NCI-H146 (cell line): ENCODE results near the gene MANBA.
A peak's percentile ranks its signal among the peaks of the same experiment; 100 is the strongest.
"Not testable (repeated sequence)": the region's sequence is repeated elsewhere in the genome, so short reads cannot be mapped to it uniquely, and the experiment has no call there.

ENCODE experiments used
- DNase-seq: peaks from one replicate; lab custom pipeline; 2025; lab: John Stamatoyannopoulos, UW

Gene MANBA

DNA sequence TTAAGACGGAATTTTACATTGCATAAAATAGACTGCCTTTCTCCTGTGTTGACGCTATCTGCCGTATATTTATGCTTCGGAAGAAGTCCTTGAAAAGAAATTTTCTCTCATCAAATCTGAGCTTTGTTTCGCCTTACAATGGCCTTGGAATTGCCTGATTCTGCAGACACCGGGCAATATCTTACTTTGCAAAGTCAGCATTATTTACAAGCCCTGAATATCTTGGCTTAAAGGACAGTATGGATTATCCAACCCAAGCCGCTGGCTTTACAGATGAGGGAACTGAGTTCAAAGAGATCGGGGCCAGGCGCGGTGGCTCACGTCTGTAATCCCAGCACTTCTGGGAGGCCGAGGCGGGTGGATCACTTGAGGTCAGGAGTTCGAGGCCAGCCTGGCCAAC lies 1.1 kb upstream of the MANBA start:
- DNase-seq, result no peak

DNA sequence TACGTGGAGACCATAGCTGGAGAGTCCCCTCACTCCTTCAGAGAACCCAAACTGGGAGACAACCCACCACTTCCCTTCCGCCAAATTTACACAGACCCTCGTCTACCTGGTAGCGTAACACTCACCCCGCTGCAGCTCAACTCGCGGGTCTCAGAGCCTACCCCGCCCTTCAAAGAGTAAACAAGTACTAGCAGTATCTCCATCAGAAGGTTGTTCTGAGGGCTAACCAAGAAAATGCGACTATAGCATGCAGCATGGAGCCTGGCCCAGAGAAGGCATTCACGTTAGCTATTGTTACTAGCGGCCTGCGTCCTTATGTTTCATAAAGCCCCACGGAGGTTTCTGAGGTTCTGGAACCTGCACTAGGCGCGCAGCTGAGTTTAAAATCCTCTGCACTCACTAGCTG lies 531 bp upstream of the MANBA start:
- peak; percentile 39 for DNase-seq

GRCh38 chr4:102759831-102760644 lies 730 bp downstream of the MANBA start:
- DNase-seq, result peak; percentile 8

DNA sequence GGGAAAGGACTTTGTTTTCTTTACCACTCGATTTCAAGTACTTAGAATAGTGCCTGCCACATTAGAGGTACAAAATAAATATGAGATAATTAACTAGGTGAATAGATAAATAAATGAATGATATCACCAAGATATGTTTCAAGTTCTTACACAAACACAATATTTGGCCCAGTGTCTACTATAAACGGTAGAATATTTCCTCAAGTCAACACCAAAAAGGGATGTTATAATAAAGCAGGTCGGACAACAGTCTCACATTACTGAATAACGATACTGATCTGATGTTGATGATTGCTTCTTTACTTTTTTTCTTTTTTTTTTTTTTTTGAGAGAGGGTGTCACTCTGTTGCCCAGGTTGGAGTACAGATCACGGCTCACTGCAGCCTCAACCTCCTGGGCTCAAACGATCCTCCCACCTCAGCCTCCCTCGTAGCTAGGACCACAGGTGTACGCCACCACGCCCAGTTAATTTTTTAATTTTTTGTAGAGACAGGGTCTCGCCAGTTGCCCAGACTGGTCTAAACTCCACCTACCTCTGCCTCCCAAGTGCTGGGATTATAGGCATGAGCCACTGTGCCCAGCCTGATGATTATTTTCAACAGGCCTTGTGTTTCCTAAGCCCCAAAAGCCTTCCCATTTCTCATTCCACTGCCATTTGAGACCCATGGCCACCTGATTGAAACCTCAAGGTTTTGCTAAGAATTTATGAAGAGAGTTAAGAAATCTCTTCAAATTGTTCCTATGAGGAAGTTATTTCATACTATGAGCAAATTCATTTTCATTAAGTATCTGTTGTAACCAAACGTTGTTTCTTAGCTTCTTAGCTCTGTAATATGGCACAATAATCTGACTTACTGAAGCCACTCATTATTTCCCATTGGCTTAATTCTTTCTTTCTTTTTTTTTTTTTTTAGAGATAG lies 2.3 kb downstream of the MANBA start:
- no peak for DNase-seq

GRCh38 chr4:102757681-102758080 lies 3.1 kb downstream of the MANBA start:
- no peak for DNase-seq

- no peak for DNase-seq
These were observed 6.7 kb downstream of the MANBA start for GRCh38 chr4:102754044-102754443.

GRCh38 chr4:102751941-102752340 lies 8.8 kb downstream of the MANBA start:
- no peak for DNase-seq

- not testable (repeated sequence) for DNase-seq
These were observed 17.4 kb downstream of the MANBA start for GRCh38 chr4:102743352-102743751.

GRCh38 chr4:102738802-102739201 lies 22.0 kb downstream of the MANBA start:
- not testable (repeated sequence) for DNase-seq

GRCh38 chr4:102736636-102737549 lies 23.9 kb downstream of the MANBA start:
- peak; percentile 82 for DNase-seq

DNA sequence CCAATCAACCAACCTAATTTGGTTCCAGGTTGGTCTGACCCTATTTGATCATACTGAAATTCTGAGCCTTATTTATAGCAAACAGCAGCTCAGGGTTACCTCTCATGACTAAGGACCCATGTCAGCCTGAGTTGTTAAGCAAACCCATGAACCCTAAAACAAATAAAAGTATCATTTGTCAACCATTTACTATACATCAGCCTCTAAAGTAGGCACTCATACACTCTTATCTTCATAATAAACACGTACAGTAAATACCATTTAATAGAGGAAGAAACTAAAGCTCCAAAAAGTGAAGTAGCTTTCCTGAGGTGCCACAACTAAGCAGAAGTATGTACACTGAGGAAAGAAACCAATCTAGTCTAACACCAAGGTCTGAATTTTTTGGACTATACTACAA lies 25.2 kb downstream of the MANBA start:
- no peak for DNase-seq

DNA sequence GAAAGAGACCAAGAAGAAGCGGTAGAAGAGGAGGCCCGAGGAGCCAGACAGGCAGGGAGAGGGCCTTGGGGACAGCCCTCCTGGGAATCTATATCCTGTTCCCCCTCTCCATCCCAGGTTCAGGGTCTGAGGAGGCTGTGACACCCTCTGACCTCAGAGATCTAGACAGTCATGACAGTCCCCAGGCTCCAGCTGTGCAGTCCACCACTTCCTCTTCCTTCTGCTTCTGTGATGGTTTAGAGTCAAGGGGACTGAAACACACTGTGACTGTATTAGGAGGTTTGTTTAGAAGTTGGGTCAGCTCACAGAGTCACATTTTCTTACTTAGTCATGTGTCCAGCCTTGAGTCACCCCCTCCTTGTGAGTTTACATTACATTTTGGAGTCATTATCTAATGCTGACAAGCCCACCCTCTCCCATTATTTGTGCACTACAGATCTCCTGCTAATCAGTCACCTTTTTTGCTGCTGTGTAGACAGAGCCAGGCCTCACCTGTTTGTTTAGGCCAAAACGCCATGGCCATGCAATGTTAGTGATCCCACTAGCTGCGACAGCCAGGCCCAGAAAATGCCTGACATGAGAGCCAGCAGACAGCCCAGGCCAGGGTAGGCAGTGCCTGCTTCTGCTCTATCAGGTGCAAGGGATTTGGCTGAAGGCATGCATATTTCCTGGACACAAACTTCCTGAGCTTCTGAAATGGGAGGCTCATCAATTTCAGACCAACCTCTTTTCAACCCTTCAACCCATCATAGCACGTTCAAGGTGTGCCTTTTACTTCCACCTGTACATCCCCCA lies 26.0 kb downstream of the MANBA start:
- peak; percentile 11 for DNase-seq

DNA sequence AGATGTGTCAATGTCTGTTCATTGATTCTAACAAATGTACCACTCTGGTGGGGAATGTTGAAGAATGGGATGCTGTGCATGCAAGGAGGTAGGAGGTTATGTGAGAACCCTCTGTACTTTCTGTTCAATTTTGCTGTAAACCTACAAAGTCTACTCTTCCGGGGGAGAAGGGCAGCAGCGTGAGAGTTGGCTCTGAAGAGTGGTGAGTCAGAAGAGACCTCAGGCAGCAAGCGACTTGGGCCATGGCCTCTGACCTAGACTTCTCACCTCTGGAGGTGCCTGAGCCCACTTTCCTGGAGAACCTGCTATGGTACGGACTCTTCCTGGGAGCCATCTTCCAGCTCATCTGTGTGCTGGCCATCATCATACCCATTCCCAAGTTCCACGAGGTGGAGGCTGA lies 26.7 kb downstream of the MANBA start:
- DNase-seq, result no peak

GRCh38 chr4:102733084-102733483 lies 27.7 kb downstream of the MANBA start:
- no peak for DNase-seq

- DNase-seq, result no peak
These were observed 28.1 kb downstream of the MANBA start for GRCh38 chr4:102732678-102733077.

- no peak for DNase-seq
These were observed 29.7 kb downstream of the MANBA start for GRCh38 chr4:102730968-102731533.

DNA sequence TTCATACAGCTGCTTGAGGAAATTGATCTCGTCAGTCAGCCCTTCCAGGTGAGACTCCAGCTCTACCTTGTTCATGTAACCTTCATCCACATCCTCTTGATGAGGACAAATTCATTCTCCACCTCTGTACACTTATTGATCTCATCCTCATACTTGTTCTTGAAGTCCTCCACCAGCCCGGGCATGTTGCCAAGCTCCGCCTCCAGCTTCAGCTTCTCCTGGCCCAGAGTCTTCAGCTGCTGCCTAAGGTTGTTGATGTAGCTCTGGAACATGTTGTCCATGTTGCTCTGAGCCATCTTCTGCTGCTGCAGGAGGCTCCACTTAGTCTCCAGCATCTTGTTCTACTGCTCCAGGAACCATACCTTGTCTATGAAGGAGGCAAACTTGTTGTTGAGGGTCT lies 31.3 kb downstream of the MANBA start:
- DNase-seq, result not testable (repeated sequence)

DNA sequence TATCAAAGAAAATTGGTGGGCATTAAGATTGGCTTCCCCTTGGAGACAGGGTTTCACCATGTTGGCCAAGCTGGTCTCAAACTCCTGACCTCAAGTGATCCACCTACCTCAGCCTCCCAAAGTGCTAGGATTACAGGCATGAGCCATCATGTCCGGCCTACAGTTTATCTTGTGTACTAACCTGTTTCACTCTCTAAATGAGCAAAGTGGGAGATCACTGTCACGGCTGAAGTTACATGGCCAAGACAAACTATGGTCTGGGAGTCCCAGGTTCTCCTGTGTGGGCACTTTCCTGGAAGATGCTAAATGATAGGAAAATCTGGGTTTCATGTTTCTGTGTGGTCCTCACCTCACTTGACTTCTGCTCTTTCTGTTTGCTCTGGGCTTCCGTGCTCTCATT lies 33.8 kb downstream of the MANBA start:
- DNase-seq, result not testable (repeated sequence)

DNA sequence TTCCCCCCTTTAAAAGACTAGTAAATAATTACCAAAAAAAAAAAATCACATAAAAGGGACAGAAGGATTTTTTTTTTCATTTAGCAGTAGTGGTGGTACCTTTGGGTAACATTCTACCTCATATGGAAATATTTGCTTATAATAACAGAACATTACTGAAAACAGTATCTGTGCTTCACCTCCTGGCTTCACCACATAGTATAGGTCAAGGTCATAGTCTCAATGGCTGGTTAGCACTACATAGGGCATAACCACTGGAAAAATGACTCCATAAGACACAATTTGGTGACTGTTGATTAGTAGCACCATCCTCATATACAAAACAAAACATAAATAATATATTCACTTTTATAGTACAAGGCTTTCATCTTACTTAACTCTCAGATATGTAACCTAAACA lies 34.7 kb downstream of the MANBA start:
- no peak for DNase-seq

DNA sequence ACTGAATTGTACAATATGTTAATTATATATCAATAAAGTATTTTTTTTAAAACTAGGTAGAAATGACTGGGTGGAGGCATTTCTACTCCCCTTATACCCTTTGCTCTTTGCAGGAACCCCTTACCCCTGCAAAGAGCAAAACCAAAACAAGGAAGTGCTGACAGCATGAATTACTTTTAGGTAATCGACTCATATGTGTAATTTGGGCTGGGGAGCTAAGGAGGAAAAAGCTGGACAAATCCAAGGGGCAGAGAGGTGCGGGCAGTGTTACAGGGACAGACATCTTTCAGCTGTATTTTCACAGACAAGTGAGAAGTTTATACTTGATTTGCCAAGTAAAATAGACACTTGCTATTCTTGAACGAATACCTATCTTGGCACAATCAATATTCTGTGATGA lies 35.5 kb downstream of the MANBA start:
- no peak for DNase-seq

- peak; percentile 5 for DNase-seq
These were observed 37.3 kb downstream of the MANBA start for GRCh38 chr4:102723511-102723910.
